ENCODE results near the gene CDNF. TPM values are rescaled to one million over a fixed set of nuclear protein-coding genes. Genes with fewer than 3 reads are reported as not detected.
A peak's percentile ranks its signal among the peaks of the same experiment; 100 is the strongest.

Gene CDNF
- total RNA-seq, 2 experiments from 2014 or later = 0.89 to 1.2 TPM

- ATAC-seq (no peak), DNase-seq (peak; percentile 42)
- peak overlapping the region; percentile 90 for H3K4me3 Mint-ChIP-seq
- H3K4me1 Mint-ChIP-seq (ENCODE audit: low read depth) = peaks cover 24% of the 10 kb centered on the region
- peaks cover 38% of the 10 kb centered on the region for H3K36me3 Mint-ChIP-seq (ENCODE audit: low read depth)
- no peaks in the 10 kb centered on the region for H3K27me3 Mint-ChIP-seq (ENCODE audit: low read depth)
- CTCF ChIA-PET = interaction anchor here (1.0 to 4.5 kb wide), 9 partner anchors 12 to 341 kb away, joined by 3 to 32 read pairs (median 4); no protein-coding TSS in a partner anchor
- POLR2A ChIA-PET = interaction anchor here (0.6 to 3.4 kb wide), 20 partner anchors 18 to 654 kb away, joined by 3 to 24 read pairs (median 5); partner anchors contain the start of genes DCLRE1C, MEIG1, NMT2 and SUV39H2
- H3K9me3 Mint-ChIP-seq (ENCODE audit: insufficient read depth) = no peaks in the 10 kb centered on the region
- peak overlapping the region; percentile 96 for H3K27ac Mint-ChIP-seq
These were observed 906 bp upstream of the CDNF start for GRCh38 chr10:14838582-14839304.

- POLR2A ChIA-PET = interaction anchor here (0.7 to 3.4 kb wide), 26 partner anchors 11 to 652 kb away, joined by 3 to 24 read pairs (median 4); partner anchors contain the start of genes DCLRE1C, MEIG1 and SUV39H2
- CTCF ChIA-PET = interaction anchor here (0.8 to 4.5 kb wide), 21 partner anchors 11 to 340 kb away, joined by 3 to 32 read pairs (median 5); partner anchors contain the start of gene SUV39H2
- no peaks in the 10 kb centered on the region for H3K9me3 Mint-ChIP-seq (ENCODE audit: insufficient read depth)
- H3K4me1 Mint-ChIP-seq (ENCODE audit: low read depth) = peaks cover 24% of the 10 kb centered on the region
- H3K36me3 Mint-ChIP-seq (ENCODE audit: low read depth) = peaks cover 25% of the 10 kb centered on the region
- ATAC-seq = no peak
- no peaks in the 10 kb centered on the region for H3K27me3 Mint-ChIP-seq (ENCODE audit: low read depth)
- H3K27ac Mint-ChIP-seq = peak overlapping the region; percentile 96
- H3K4me3 Mint-ChIP-seq = peak overlapping the region; percentile 90
- DNase-seq = no peak
These were observed 657 bp downstream of the CDNF start for GRCh38 chr10:14837003-14837756.

- no peak overlapping the region for H3K4me3 Mint-ChIP-seq
These were observed 1.6 kb downstream of the CDNF start for GRCh38 chr10:14836208-14836607.

GRCh38 chr10:14833106-14833505 lies 4.7 kb downstream of the CDNF start:
- ChIA-PET CTCF (no interaction called here), POLR2A (no interaction called here)
- no peak for ATAC-seq
- Mint-ChIP-seq H3K4me3 (no peak overlapping the region), H3K36me3 (ENCODE audit: low read depth) (no peaks in the 10 kb centered on the region), H3K27ac (no peak overlapping the region), H3K4me1 (ENCODE audit: low read depth) (peaks cover 8% of the 10 kb centered on the region), H3K9me3 (ENCODE audit: insufficient read depth) (no peaks in the 10 kb centered on the region), H3K27me3 (ENCODE audit: low read depth) (no peaks in the 10 kb centered on the region)
- no peak for DNase-seq

More at GRCh38 chr10:14836208-14836607, 1.6 kb downstream of the CDNF start:
- no peaks in the 10 kb centered on the region for H3K9me3 Mint-ChIP-seq (ENCODE audit: insufficient read depth)
- H3K4me1 Mint-ChIP-seq (ENCODE audit: low read depth) = peaks cover 24% of the 10 kb centered on the region
- ChIA-PET POLR2A (interaction anchor here (0.7 to 3.4 kb wide), 3 partner anchors 42 to 231 kb away, joined by 3 to 24 read pairs (median 22); partner anchors contain the start of gene SUV39H2), CTCF (interaction anchor here (1.5 to 4.5 kb wide), 8 partner anchors 12 to 337 kb away, joined by 4 to 32 read pairs (median 10); no protein-coding TSS in a partner anchor)
- no peaks in the 10 kb centered on the region for H3K27me3 Mint-ChIP-seq (ENCODE audit: low read depth)
- DNase-seq (no peak), ATAC-seq (no peak)
- H3K27ac Mint-ChIP-seq = no peak overlapping the region
- peaks cover 16% of the 10 kb centered on the region for H3K36me3 Mint-ChIP-seq (ENCODE audit: low read depth)

GRCh38 chr10:14826076-14826829 lies 11.6 kb downstream of the CDNF start:
- DNase-seq (no peak), ATAC-seq (no peak)
- Mint-ChIP-seq H3K9me3 (ENCODE audit: insufficient read depth) (no peaks in the 10 kb centered on the region), H3K27me3 (ENCODE audit: low read depth) (peaks cover 13% of the 10 kb centered on the region), H3K36me3 (ENCODE audit: low read depth) (no peaks in the 10 kb centered on the region), H3K27ac (no peak overlapping the region), H3K4me1 (ENCODE audit: low read depth) (peaks cover 4% of the 10 kb centered on the region), H3K4me3 (no peak overlapping the region)
- POLR2A ChIA-PET = no interaction called here
- CTCF ChIA-PET = no interaction called here

- ATAC-seq (no peak), DNase-seq (no peak)
- Mint-ChIP-seq H3K4me1 (ENCODE audit: low read depth) (peaks cover 8% of the 10 kb centered on the region), H3K4me3 (no peak overlapping the region), H3K27me3 (ENCODE audit: low read depth) (peaks cover 13% of the 10 kb centered on the region), H3K36me3 (ENCODE audit: low read depth) (no peaks in the 10 kb centered on the region), H3K27ac (no peak overlapping the region), H3K9me3 (ENCODE audit: insufficient read depth) (no peaks in the 10 kb centered on the region)
- ChIA-PET POLR2A (no interaction called here), CTCF (interaction anchor here (0.8 to 3.8 kb wide), 18 partner anchors 11 to 338 kb away, joined by 3 to 32 read pairs (median 4); partner anchors contain the start of genes CDNF, HSPA14 and MSANTD7)
These were observed 13.9 kb downstream of the CDNF start for GRCh38 chr10:14823966-14824365.

- POLR2A ChIA-PET = interaction anchor here (0.6 to 1.6 kb wide), 5 partner anchors 14 to 254 kb away, joined by 3 read pairs; partner anchors contain the start of genes CDNF, HSPA14 and MSANTD7
- H3K27me3 Mint-ChIP-seq (ENCODE audit: low read depth) = peaks cover 13% of the 10 kb centered on the region
- H3K27ac Mint-ChIP-seq = no peak overlapping the region
- CTCF ChIA-PET = interaction anchor here (0.6 to 3.8 kb wide), 35 partner anchors 11 to 628 kb away, joined by 3 to 32 read pairs (median 4); partner anchors contain the start of genes CDNF, HSPA14 and MSANTD7
- ATAC-seq = no peak
- no peaks in the 10 kb centered on the region for H3K9me3 Mint-ChIP-seq (ENCODE audit: insufficient read depth)
- DNase-seq = peak; percentile 61
- H3K4me1 Mint-ChIP-seq (ENCODE audit: low read depth) = peaks cover 8% of the 10 kb centered on the region
- no peaks in the 10 kb centered on the region for H3K36me3 Mint-ChIP-seq (ENCODE audit: low read depth)
- no peak overlapping the region for H3K4me3 Mint-ChIP-seq
These were observed 14.7 kb downstream of the CDNF start for GRCh38 chr10:14822879-14823755.

GRCh38 chr10:14821635-14822375 lies 16.0 kb downstream of the CDNF start:
- no peaks in the 10 kb centered on the region for H3K36me3 Mint-ChIP-seq (ENCODE audit: low read depth)
- H3K9me3 Mint-ChIP-seq (ENCODE audit: insufficient read depth) = no peaks in the 10 kb centered on the region
- CTCF ChIA-PET = interaction anchor here (1.1 to 3.8 kb wide), 17 partner anchors 9 to 336 kb away, joined by 3 to 32 read pairs (median 6); partner anchors contain the start of genes CDNF, HSPA14 and MSANTD7
- no peak for ATAC-seq
- no peak overlapping the region for H3K4me3 Mint-ChIP-seq
- POLR2A ChIA-PET = interaction anchor here (1.6 kb wide), 1 partner anchor 230 kb away, joined by 3 read pairs; no protein-coding TSS in a partner anchor
- peaks cover 13% of the 10 kb centered on the region for H3K27me3 Mint-ChIP-seq (ENCODE audit: low read depth)
- no peak for DNase-seq
- H3K4me1 Mint-ChIP-seq (ENCODE audit: low read depth) = peaks cover 8% of the 10 kb centered on the region
- no peak overlapping the region for H3K27ac Mint-ChIP-seq

- Mint-ChIP-seq H3K27ac (no peak overlapping the region), H3K36me3 (ENCODE audit: low read depth) (no peaks in the 10 kb centered on the region), H3K27me3 (ENCODE audit: low read depth) (peaks cover 8% of the 10 kb centered on the region), H3K4me1 (ENCODE audit: low read depth) (peaks cover 8% of the 10 kb centered on the region), H3K9me3 (ENCODE audit: insufficient read depth) (no peaks in the 10 kb centered on the region), H3K4me3 (no peak overlapping the region)
- ATAC-seq (no peak), DNase-seq (no peak)
- ChIA-PET CTCF (no interaction called here), POLR2A (no interaction called here)
These were observed 17.1 kb downstream of the CDNF start for GRCh38 chr10:14820775-14821154.
